Caco-2 (cell line): Measurements from ENCODE around the gene TXNRD2. TPM values are rescaled to one million over a fixed set of nuclear protein-coding genes. Genes with fewer than 3 reads are reported as not detected.

Source experiments
- BruUV-seq: library from RNA; stranded (reverse); fragments of 400-500 nt; replicated peaks from 2 replicates; lab custom pipeline; 2021; lab: Mats Ljungman, UMichigan
- CTCF ChIA-PET: fragments of 300-600 bp; sonication (Branson Sonifier 250); formaldehyde crosslinking; loops from one replicate; lab custom pipeline; 2022; ENCODE audit warnings: antibody characterized with exemption; lab: Charles Lee
- POLR2A ChIA-PET: fragments of 300-600 bp; sonication (Branson Sonifier 250); formaldehyde crosslinking; loops from one replicate; lab custom pipeline; 2022; ENCODE audit warnings: antibody characterized with exemption; lab: Charles Lee
- DNase-seq, 2 experiments: peaks; one replicate each; pipeline versions ENCODE4 v3.0.0 to v3.0.0-alpha.2; 2020 to 2022
- H3K27me3 ChIP-seq: replicated peaks from 2 replicates; pipeline ENCODE4 v1.6.0; 2011; ENCODE audit warnings: low read length; ENCODE audit not compliant: control insufficient read depth, insufficient read depth
- H3K36me3 ChIP-seq: 2 replicates; pipeline ENCODE4 v1.5.1; 2011; ENCODE audit warnings: low read length; ENCODE audit not compliant: control insufficient read depth, insufficient read depth
- H3K4me1 ChIP-seq: fragments of 250-450 bp; sonication (Bioruptor Pico); 2 replicates; pipeline ENCODE4 v1.5.1; 2020; ENCODE audit warnings: mild to moderate bottlenecking
- H3K4me3 ChIP-seq: 2 replicates; pipeline ENCODE4 v1.5.1; 2011; ENCODE audit warnings: low read depth, mild to moderate bottlenecking, control low read depth, low read length
- H3K9me3 ChIP-seq: fragments of 250-450 bp; sonication (Bioruptor Pico); 2 replicates; pipeline ENCODE4 v1.5.1; 2020; ENCODE audit warnings: mild to moderate bottlenecking, moderate library complexity
- H3K27ac Mint-ChIP-seq: one replicate; pipeline ENCODE4 v1.8.0; 2022; ENCODE audit warnings: mixed read lengths; ENCODE audit not compliant: unreplicated experiment
- H3K27me3 Mint-ChIP-seq: one replicate; pipeline ENCODE4 v1.8.0; 2022; ENCODE audit warnings: mixed read lengths; ENCODE audit not compliant: insufficient read depth, unreplicated experiment
- H3K36me3 Mint-ChIP-seq: one replicate; pipeline ENCODE4 v1.8.0; 2022; ENCODE audit warnings: mild to moderate bottlenecking, mixed read lengths; ENCODE audit not compliant: insufficient read depth, unreplicated experiment
- H3K4me1 Mint-ChIP-seq: one replicate; pipeline ENCODE4 v1.8.0; 2022; ENCODE audit warnings: low read depth, mixed read lengths; ENCODE audit not compliant: unreplicated experiment
- H3K4me3 Mint-ChIP-seq: one replicate; pipeline ENCODE4 v1.8.0; 2022; ENCODE audit warnings: mild to moderate bottlenecking, moderate library complexity, mixed read lengths; ENCODE audit not compliant: unreplicated experiment
- H3K9me3 Mint-ChIP-seq: one replicate; pipeline ENCODE4 v1.8.0; 2022; ENCODE audit warnings: mixed read lengths; ENCODE audit not compliant: unreplicated experiment
- CTCF ChIP-seq, 2 experiments: fragments of 200-600 bp in 1 of 2; IDR thresholded peaks; 1 replicate in 1 of 2; 2 replicates in 1 of 2; pipeline versions ENCODE4 v1.5.1 to v1.8.0; 2011 to 2022; ENCODE audit warnings: antibody characterized with exemption in 1 of 2, control low read depth in 1 of 2, inconsistent platforms in 1 of 2, low read depth in 1 of 2, low read length in 1 of 2, mild to moderate bottlenecking in 1 of 2, moderate library complexity in 1 of 2; ENCODE audit not compliant: insufficient read depth in 1 of 2, severe bottlenecking in 1 of 2, unreplicated experiment in 1 of 2
- intact Hi-C: fragments of 100-400 bp; cut with micrococcal nuclease; formaldehyde crosslinking; loops from one replicate; pipeline ENCODE4 v1.10.0; 2022; ENCODE audit not compliant: unreplicated experiment
- total RNA-seq: library from RNA; stranded (reverse); gene quantifications from 2 replicates; pipeline ENCODE4 v1.2.3, GENCODE V29; 2022

The TXNRD2 gene
- total RNA-seq, 1 experiment from 2014 or later = 44.8 TPM

GRCh38 chr22:19857382-19857781 lies 84.2 kb downstream of the TXNRD2 start:
- POLR2A ChIA-PET = no interaction called here
- Histone ChIP-seq H3K27me3 (no peaks in the 10 kb centered on the region), H3K4me1 (peaks cover 14% of the 10 kb centered on the region), H3K9me3 (no peaks in the 10 kb centered on the region), H3K4me3 (no peak overlapping the region), H3K36me3 (no peaks in the 10 kb centered on the region)
- DNase-seq = no peak
- Mint-ChIP-seq H3K27ac (no peak overlapping the region), H3K9me3 (no peaks in the 10 kb centered on the region), H3K27me3 (no peaks in the 10 kb centered on the region), H3K4me3 (no peak overlapping the region), H3K36me3 (peaks cover 18% of the 10 kb centered on the region), H3K4me1 (peaks cover 13% of the 10 kb centered on the region)
- no peak for TF ChIP-seq CTCF (IDR thresholded peaks at IDR 0.05; ENCODE audit: insufficient read depth in 1 of 2, low read depth in 1 of 2, low read length in 1 of 2, severe bottlenecking in 1 of 2, unreplicated experiment in 1 of 2)
- no TSS peak for BruUV-seq
- CTCF ChIA-PET = no interaction called here
- intact Hi-C loops = no loop called here

- Histone ChIP-seq H3K27me3 (no peaks in the 10 kb centered on the region), H3K36me3 (peaks cover 6% of the 10 kb centered on the region), H3K4me3 (peak overlapping the region; percentile 87), H3K9me3 (no peaks in the 10 kb centered on the region), H3K4me1 (peaks cover 30% of the 10 kb centered on the region)
- ChIA-PET CTCF (interaction anchor here (0.6 to 1.4 kb wide), 2 partner anchors 54 to 194 kb away, joined by 3 to 6 read pairs; no protein-coding TSS in a partner anchor), POLR2A (interaction anchor here (1.5 kb wide), 1 partner anchor 25 kb away, joined by 5 read pairs; no protein-coding TSS in a partner anchor)
- H3K27ac Mint-ChIP-seq = peak overlapping the region; percentile 87
- no TSS peak for BruUV-seq
- no peaks in the 10 kb centered on the region for H3K27me3 Mint-ChIP-seq
- peak overlapping the region; percentile 95 for H3K4me3 Mint-ChIP-seq
- H3K9me3 Mint-ChIP-seq = no peaks in the 10 kb centered on the region
- peaks cover 28% of the 10 kb centered on the region for H3K36me3 Mint-ChIP-seq
- H3K4me1 Mint-ChIP-seq = peaks cover 21% of the 10 kb centered on the region
- DNase-seq = peak; percentile 47 to 51
- no peak for TF ChIP-seq CTCF (IDR thresholded peaks at IDR 0.05; ENCODE audit: insufficient read depth in 1 of 2, low read depth in 1 of 2, low read length in 1 of 2, severe bottlenecking in 1 of 2, unreplicated experiment in 1 of 2)
- intact Hi-C loops = loop anchor here (2.0 kb wide), 2 partner anchors 25 to 125 kb away; no protein-coding TSS in a partner anchor
Observed at GRCh38 chr22:19855504-19856409, 85.9 kb downstream of the TXNRD2 start.

- TF ChIP-seq CTCF (IDR thresholded peaks at IDR 0.05; ENCODE audit: insufficient read depth in 1 of 2, low read depth in 1 of 2, low read length in 1 of 2, severe bottlenecking in 1 of 2, unreplicated experiment in 1 of 2) = no peak
- H3K27ac Mint-ChIP-seq = peak within 1 kb of the TSS; percentile 87
- Histone ChIP-seq H3K9me3 (no peaks in the 10 kb centered on the region), H3K4me3 (peak within 1 kb of the TSS; percentile 87), H3K4me1 (peaks cover 38% of the 10 kb centered on the region), H3K36me3 (peaks cover 6% of the 10 kb centered on the region), H3K27me3 (no peaks in the 10 kb centered on the region)
- H3K36me3 Mint-ChIP-seq = peaks cover 36% of the 10 kb centered on the region
- H3K9me3 Mint-ChIP-seq = no peaks in the 10 kb centered on the region
- BruUV-seq = TSS peak; percentile 33
- peaks cover 29% of the 10 kb centered on the region for H3K4me1 Mint-ChIP-seq
- intact Hi-C loops = loop anchor here (2.0 kb wide), 2 partner anchors 26 to 124 kb away; no protein-coding TSS in a partner anchor
- peak within 1 kb of the TSS; percentile 95 for H3K4me3 Mint-ChIP-seq
- no peaks in the 10 kb centered on the region for H3K27me3 Mint-ChIP-seq
- ChIA-PET CTCF (interaction anchor here (1.0 to 1.4 kb wide), 3 partner anchors 55 to 131 kb away, joined by 3 to 6 read pairs (median 5); partner anchors contain the start of gene GP1BB), POLR2A (interaction anchor here (1.4 to 1.5 kb wide), 2 partner anchors 22 to 26 kb away, joined by 5 to 8 read pairs; no protein-coding TSS in a partner anchor)
- peak; percentile 95 to 96 for DNase-seq
Observed at GRCh38 chr22:19854778-19855503, 86.7 kb downstream of the TXNRD2 start, which contains the start of the genes GNB1L and RTL10. TSS of gene GNB1L (minus strand) at chr22:19854874. CDS start at chr22:19821355, 33,519 bp downstream. TSS of gene RTL10 (minus strand) at chr22:19854874. CDS start at chr22:19852261, 2,613 bp downstream.
